ENCODE measurements around the gene TTC21B. TPM values are rescaled to one million over a fixed set of nuclear protein-coding genes. Genes with fewer than 3 reads are reported as not detected.

The TTC21B gene
- total and polyA plus RNA-seq, 9 of the 15 experiments (the other 6 are each of a cell fraction or from before 2014, with no cell fraction given) = 5.2 to 34.9 (median 18.5) TPM

DNA sequence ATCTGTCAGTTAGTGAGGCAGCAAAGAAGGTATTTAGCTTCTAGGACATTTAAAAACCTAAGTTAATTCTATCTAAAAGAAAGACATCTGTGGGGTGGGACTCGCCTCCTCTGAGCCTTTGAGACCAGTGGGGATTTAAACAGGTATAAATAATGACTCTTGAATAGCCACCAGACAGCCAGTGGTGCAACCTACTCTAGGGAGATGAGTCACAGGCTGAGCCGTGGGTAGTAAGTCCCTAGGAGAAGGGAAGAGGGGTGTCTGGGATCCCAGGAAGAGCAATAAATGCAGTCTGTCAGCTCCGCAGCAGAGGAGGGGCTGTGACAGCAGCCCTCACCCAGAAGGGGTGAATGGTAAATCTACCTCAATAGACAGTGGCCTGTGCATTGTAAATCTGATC is 116.5 kb downstream of the TTC21B start:
- H3K27ac ChIP-seq (ENCODE audit: extremely low read depth, low read depth, low read length) = no peak overlapping the region
- no peak overlapping the region for H3K9ac ChIP-seq (ENCODE audit: insufficient read depth in 1 of 2, low read depth in 2 of 2, low read length in 2 of 2)
- no peaks in the 10 kb centered on the region for H3K9me1 ChIP-seq (ENCODE audit: control insufficient read depth, insufficient read depth, low read length)
- ChIA-PET POLR2A (interaction anchor here (0.7 kb wide), 1 partner anchor 18 kb away, joined by 3 read pairs; no protein-coding TSS in a partner anchor), CTCF (ENCODE audit: low intra/inter-chr PET ratio) (no interaction called here)
- TF ChIP-seq, protein P1, sequence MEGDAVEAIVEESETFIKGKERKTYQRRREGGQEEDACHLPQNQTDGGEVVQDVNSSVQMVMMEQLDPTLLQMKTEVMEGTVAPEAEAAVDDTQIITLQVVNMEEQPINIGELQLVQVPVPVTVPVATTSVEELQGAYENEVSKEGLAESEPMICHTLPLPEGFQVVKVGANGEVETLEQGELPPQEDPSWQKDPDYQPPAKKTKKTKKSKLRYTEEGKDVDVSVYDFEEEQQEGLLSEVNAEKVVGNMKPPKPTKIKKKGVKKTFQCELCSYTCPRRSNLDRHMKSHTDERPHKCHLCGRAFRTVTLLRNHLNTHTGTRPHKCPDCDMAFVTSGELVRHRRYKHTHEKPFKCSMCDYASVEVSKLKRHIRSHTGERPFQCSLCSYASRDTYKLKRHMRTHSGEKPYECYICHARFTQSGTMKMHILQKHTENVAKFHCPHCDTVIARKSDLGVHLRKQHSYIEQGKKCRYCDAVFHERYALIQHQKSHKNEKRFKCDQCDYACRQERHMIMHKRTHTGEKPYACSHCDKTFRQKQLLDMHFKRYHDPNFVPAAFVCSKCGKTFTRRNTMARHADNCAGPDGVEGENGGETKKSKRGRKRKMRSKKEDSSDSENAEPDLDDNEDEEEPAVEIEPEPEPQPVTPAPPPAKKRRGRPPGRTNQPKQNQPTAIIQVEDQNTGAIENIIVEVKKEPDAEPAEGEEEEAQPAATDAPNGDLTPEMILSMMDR (IDR thresholded peaks at IDR 0.05 in 2 of 3, conservative IDR thresholded peaks at IDR 0.05 in 1 of 3; ENCODE audit: insufficient read depth in 2 of 3, low read depth in 1 of 3, low read length in 3 of 3) = no peak
- TF ChIP-seq SRSF1 (IDR thresholded peaks at IDR 0.05; ENCODE audit: low read depth, low read length) (no peak), ILK (tag; IDR thresholded peaks at IDR 0.05; ENCODE audit: borderline replicate concordance, low read depth) (no peak), ZSCAN29 (IDR thresholded peaks at IDR 0.05) (no peak), ZNF217 (CRISPR knock-in tag; IDR thresholded peaks at IDR 0.05) (no peak), EHMT2 (IDR thresholded peaks at IDR 0.05) (no peak)
- TF ChIP-seq, protein P2, sequence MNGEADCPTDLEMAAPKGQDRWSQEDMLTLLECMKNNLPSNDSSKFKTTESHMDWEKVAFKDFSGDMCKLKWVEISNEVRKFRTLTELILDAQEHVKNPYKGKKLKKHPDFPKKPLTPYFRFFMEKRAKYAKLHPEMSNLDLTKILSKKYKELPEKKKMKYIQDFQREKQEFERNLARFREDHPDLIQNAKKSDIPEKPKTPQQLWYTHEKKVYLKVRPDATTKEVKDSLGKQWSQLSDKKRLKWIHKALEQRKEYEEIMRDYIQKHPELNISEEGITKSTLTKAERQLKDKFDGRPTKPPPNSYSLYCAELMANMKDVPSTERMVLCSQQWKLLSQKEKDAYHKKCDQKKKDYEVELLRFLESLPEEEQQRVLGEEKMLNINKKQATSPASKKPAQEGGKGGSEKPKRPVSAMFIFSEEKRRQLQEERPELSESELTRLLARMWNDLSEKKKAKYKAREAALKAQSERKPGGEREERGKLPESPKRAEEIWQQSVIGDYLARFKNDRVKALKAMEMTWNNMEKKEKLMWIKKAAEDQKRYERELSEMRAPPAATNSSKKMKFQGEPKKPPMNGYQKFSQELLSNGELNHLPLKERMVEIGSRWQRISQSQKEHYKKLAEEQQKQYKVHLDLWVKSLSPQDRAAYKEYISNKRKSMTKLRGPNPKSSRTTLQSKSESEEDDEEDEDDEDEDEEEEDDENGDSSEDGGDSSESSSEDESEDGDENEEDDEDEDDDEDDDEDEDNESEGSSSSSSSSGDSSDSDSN (IDR thresholded peaks at IDR 0.05; ENCODE audit: borderline replicate concordance in 1 of 2, low read depth in 2 of 2, low read length in 2 of 2) = no peak
- TF ChIP-seq, protein P3, sequence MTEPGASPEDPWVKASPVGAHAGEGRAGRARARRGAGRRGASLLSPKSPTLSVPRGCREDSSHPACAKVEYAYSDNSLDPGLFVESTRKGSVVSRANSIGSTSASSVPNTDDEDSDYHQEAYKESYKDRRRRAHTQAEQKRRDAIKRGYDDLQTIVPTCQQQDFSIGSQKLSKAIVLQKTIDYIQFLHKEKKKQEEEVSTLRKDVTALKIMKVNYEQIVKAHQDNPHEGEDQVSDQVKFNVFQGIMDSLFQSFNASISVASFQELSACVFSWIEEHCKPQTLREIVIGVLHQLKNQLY (CRISPR knock-in tag; conservative IDR thresholded peaks at IDR 0.05) = no peak
- no peaks in the 10 kb centered on the region for H3K79me2 ChIP-seq (ENCODE audit: control insufficient read depth, insufficient read depth, low read length)
- no peaks in the 10 kb centered on the region for H3K36me3 ChIP-seq (ENCODE audit: control insufficient read depth, insufficient read depth, low read length)
- no peaks in the 10 kb centered on the region for H3K9me3 ChIP-seq (replicated peaks; ENCODE audit: control insufficient read depth, insufficient read depth, low read depth, low read length)
- intact Hi-C loops (cut with micrococcal nuclease) = no loop called here
- no peaks in the 10 kb centered on the region for H3K4me1 ChIP-seq (replicated peaks in 1 of 2; ENCODE audit: control insufficient read depth in 2 of 2, insufficient read depth in 2 of 2, low read length in 2 of 2)
- DNase-seq (ENCODE audit: extremely low read depth in 1 of 4, low spot score in 3 of 4) (no peak), ATAC-seq (no peak), FAIRE-seq (no peak)
- 2% methylated on average over 3 of the region's 3 CpGs for WGBS (ENCODE audit: insufficient coverage, low coverage, missing lambda C conversion rate)
- in situ Hi-C loops (cut with MboI) = no loop called here
- no peaks in the 10 kb centered on the region for H4K20me1 ChIP-seq (replicated peaks; ENCODE audit: control insufficient read depth, insufficient read depth, low read length)
- H2AFZ ChIP-seq (ENCODE audit: low read depth, low read length) = no peak overlapping the region
- no peak overlapping the region for H3K4me2 ChIP-seq (ENCODE audit: insufficient read depth, low read length)
- H3K27me3 ChIP-seq (ENCODE audit: control insufficient read depth in 2 of 2, insufficient read depth in 2 of 2, low read length in 2 of 2) = no peaks in the 10 kb centered on the region
- BruUV-seq (replicated peaks) = no TSS peak
- no peak overlapping the region for H3K4me3 ChIP-seq

Data from K562 (cell line).